ENCODE measurements around the gene HSD17B2.
"Not testable (repeated sequence)": the region's sequence is repeated elsewhere in the genome, so short reads cannot be mapped to it uniquely, and the experiment has no call there.

The HSD17B2 gene

GRCh38 chr16:82138478-82139285 is 103.6 kb downstream of the HSD17B2 start:
- Histone ChIP-seq H3K27me3 (replicated peaks; ENCODE audit: insufficient read depth, low read length) (no peaks in the 10 kb centered on the region), H3K9ac (ENCODE audit: low read length) (no peak overlapping the region), H3K79me2 (ENCODE audit: low read length) (no peaks in the 10 kb centered on the region), H3K9me2 (replicated peaks; ENCODE audit: insufficient read depth, low read length) (no peaks in the 10 kb centered on the region), H3K9me3 (replicated peaks; ENCODE audit: insufficient read depth, low read length) (no peaks in the 10 kb centered on the region), H3F3A (ENCODE audit: insufficient read depth, low read length) (no peaks in the 10 kb centered on the region), H2AFZ (ENCODE audit: low read length) (no peak overlapping the region), H3K4me3 (ENCODE audit: low read length) (no peak overlapping the region), H4K20me1 (ENCODE audit: insufficient read depth, low read length) (no peaks in the 10 kb centered on the region), H3K4me2 (ENCODE audit: low read depth, low read length) (no peak overlapping the region), H3K4me1 (ENCODE audit: low read length) (peaks cover 5% of the 10 kb centered on the region; the same call in 1 of the 2 replicates), H3K27ac (ENCODE audit: low read length) (no peak overlapping the region), H3K36me3 (replicated peaks; ENCODE audit: insufficient read depth, low read length) (no peaks in the 10 kb centered on the region)
- DNase-seq: no peak
- TF ChIP-seq EZH2phosphoT487 (IDR thresholded peaks at IDR 0.05; ENCODE audit: low read length): no peak
- no peak for TF ChIP-seq EZH2 (optimal IDR thresholded peaks at IDR 0.05; ENCODE audit: low read depth, low read length)
- no peak for TF ChIP-seq CTCF (IDR thresholded peaks at IDR 0.05; ENCODE audit: low read length)

- not testable (repeated sequence) for H3K27me3 ChIP-seq (replicated peaks; ENCODE audit: insufficient read depth, low read length); H3K4me1 ChIP-seq (ENCODE audit: low read length); H3K36me3 ChIP-seq (replicated peaks; ENCODE audit: insufficient read depth, low read length); H3K9ac ChIP-seq (ENCODE audit: low read length); H3K4me2 ChIP-seq (ENCODE audit: low read depth, low read length); H3K27ac ChIP-seq (ENCODE audit: low read length); H3K9me2 ChIP-seq (replicated peaks; ENCODE audit: insufficient read depth, low read length); H4K20me1 ChIP-seq (ENCODE audit: insufficient read depth, low read length); H3K79me2 ChIP-seq (ENCODE audit: low read length); H2AFZ ChIP-seq (ENCODE audit: low read length); H3K9me3 ChIP-seq (replicated peaks; ENCODE audit: insufficient read depth, low read length); H3F3A ChIP-seq (ENCODE audit: insufficient read depth, low read length); H3K4me3 ChIP-seq (ENCODE audit: low read length); DNase-seq
Observed at GRCh38 chr16:82139286-82139571, 104.2 kb downstream of the HSD17B2 start.

GRCh38 chr16:82146556-82146955 is 111.5 kb downstream of the HSD17B2 start:
- no peaks in the 10 kb centered on the region for H3F3A ChIP-seq (ENCODE audit: insufficient read depth, low read length)
- H3K9me3 ChIP-seq (replicated peaks; ENCODE audit: insufficient read depth, low read length): no peaks in the 10 kb centered on the region
- no peaks in the 10 kb centered on the region for H3K36me3 ChIP-seq (replicated peaks; ENCODE audit: insufficient read depth, low read length)
- no peaks in the 10 kb centered on the region for H3K9me2 ChIP-seq (replicated peaks; ENCODE audit: insufficient read depth, low read length)
- TF ChIP-seq EZH2 (optimal IDR thresholded peaks at IDR 0.05; ENCODE audit: low read depth, low read length) (no peak), CTCF (IDR thresholded peaks at IDR 0.05; ENCODE audit: low read length) (no peak), EZH2phosphoT487 (IDR thresholded peaks at IDR 0.05; ENCODE audit: low read length) (no peak)
- no peak overlapping the region for H3K4me3 ChIP-seq (ENCODE audit: low read length)
- H3K4me1 ChIP-seq (ENCODE audit: low read length): no peaks in the 10 kb centered on the region
- H3K79me2 ChIP-seq (ENCODE audit: low read length): no peaks in the 10 kb centered on the region
- H3K4me2 ChIP-seq (ENCODE audit: low read depth, low read length): no peak overlapping the region
- H3K9ac ChIP-seq (ENCODE audit: low read length): no peak overlapping the region
- no peaks in the 10 kb centered on the region for H3K27me3 ChIP-seq (replicated peaks; ENCODE audit: insufficient read depth, low read length)
- H4K20me1 ChIP-seq (ENCODE audit: insufficient read depth, low read length): no peaks in the 10 kb centered on the region
- H2AFZ ChIP-seq (ENCODE audit: low read length): no peak overlapping the region
- no peak for DNase-seq
- no peak overlapping the region for H3K27ac ChIP-seq (ENCODE audit: low read length)

GRCh38 chr16:82146957-82147356 is 111.9 kb downstream of the HSD17B2 start:
- Histone ChIP-seq H3F3A (ENCODE audit: insufficient read depth, low read length) (no peaks in the 10 kb centered on the region), H3K4me3 (ENCODE audit: low read length) (no peak overlapping the region), H3K79me2 (ENCODE audit: low read length) (no peaks in the 10 kb centered on the region), H3K4me1 (ENCODE audit: low read length) (no peaks in the 10 kb centered on the region), H3K27ac (ENCODE audit: low read length) (no peak overlapping the region), H3K4me2 (ENCODE audit: low read depth, low read length) (no peak overlapping the region), H3K9ac (ENCODE audit: low read length) (no peak overlapping the region), H3K36me3 (replicated peaks; ENCODE audit: insufficient read depth, low read length) (no peaks in the 10 kb centered on the region), H3K9me2 (replicated peaks; ENCODE audit: insufficient read depth, low read length) (no peaks in the 10 kb centered on the region), H3K9me3 (replicated peaks; ENCODE audit: insufficient read depth, low read length) (no peaks in the 10 kb centered on the region), H4K20me1 (ENCODE audit: insufficient read depth, low read length) (no peaks in the 10 kb centered on the region), H2AFZ (ENCODE audit: low read length) (no peak overlapping the region), H3K27me3 (replicated peaks; ENCODE audit: insufficient read depth, low read length) (no peaks in the 10 kb centered on the region)
- DNase-seq: no peak
- no peak for TF ChIP-seq EZH2phosphoT487 (IDR thresholded peaks at IDR 0.05; ENCODE audit: low read length)
- TF ChIP-seq CTCF (IDR thresholded peaks at IDR 0.05; ENCODE audit: low read length): no peak
- TF ChIP-seq EZH2 (optimal IDR thresholded peaks at IDR 0.05; ENCODE audit: low read depth, low read length): no peak

All from MM.1S (cell line).